H54 (cell line): ENCODE measurements around the gene NSD2.

Source experiments
- DNase-seq: peaks from one replicate; pipeline ENCODE4 v3.0.0; 2011; ENCODE audit warnings: low spot score, mixed read lengths; ENCODE audit not compliant: insufficient read length
- FAIRE-seq: peaks from 3 replicates; lab custom pipeline; 2011; peaks lifted over from hg19 to GRCh38; lab: Jason Lieb, UNC
- POLR2A ChIP-seq: IDR thresholded peaks from 2 replicates; pipeline ENCODE4 v1.6.1; 2011; ENCODE audit warnings: low read depth, mild to moderate bottlenecking, low read length

NSD2 gene

DNA sequence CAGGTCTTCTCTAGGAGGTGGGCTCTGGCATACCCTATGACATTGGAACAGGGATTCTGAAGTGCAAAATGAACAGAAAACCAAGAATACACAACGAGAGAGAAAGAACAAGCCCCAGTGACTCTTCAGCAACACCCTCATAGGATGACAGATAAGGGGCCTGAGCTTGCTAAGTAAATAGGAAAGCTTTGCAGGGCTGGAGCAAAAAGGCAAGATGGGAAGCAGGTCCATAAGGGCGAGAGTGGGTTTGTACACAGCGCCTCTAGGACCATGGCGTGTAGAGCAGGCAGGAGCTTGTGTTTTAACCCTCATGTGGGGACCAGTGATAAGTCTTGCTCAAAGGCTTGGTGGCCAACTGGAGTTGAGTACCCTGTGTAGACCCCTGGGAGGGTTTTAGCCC lies 91.8 kb downstream of the NSD2 start:
- DNase-seq (no peak), FAIRE-seq (no peak)
- TF ChIP-seq POLR2A = no peak

DNA sequence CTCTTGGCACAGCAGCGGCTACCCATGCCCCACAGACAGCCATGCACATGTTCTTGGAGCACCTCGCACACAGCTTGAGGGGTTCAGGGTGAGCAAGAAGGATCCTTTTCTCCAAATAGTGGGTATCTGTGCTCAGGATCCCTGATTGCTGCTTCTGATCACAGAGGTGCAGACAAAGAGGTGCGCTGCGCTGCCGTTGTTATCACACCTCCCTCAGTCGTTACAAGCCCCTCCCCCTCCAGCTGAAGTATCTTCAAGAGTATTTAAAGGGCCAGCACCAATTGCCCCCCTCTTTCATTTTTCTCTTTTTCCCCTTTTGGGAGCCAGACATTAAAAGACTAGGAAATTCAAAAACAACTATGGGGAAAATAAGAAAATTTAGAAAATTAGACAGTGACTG lies 93.2 kb downstream of the NSD2 start:
- FAIRE-seq (no peak), DNase-seq (no peak)
- no peak for TF ChIP-seq POLR2A

DNA sequence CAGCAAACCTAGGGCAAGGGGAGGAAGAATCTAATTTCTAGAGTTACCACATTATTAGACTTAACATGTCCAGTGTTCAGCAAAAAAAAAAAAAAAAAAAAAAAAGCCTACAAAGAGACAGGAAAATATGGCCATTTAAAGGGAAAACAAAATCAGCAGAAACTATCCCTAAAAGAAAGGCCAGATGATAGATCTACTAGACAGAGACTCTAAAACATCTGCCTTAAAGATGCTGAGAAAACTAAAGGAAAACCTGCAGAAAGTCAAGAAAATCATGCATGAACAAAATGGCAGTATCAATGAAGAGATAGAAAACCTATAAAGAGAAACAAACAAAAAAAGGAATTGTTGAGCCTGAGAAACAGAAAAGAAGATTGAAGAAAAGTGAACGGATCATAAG lies 93.8 kb downstream of the NSD2 start:
- TF ChIP-seq POLR2A = no peak
- DNase-seq = no peak
- no peak for FAIRE-seq

- DNase-seq = no peak
Observed at GRCh38 chr4:1967512-1968149, 96.4 kb downstream of the NSD2 start.

GRCh38 chr4:1968686-1969295 lies 97.6 kb downstream of the NSD2 start:
- DNase-seq (no peak), FAIRE-seq (no peak)
- TF ChIP-seq POLR2A = no peak

More at GRCh38 chr4:1967512-1968149, 96.4 kb downstream of the NSD2 start:
- no peak for TF ChIP-seq POLR2A
- no peak for FAIRE-seq

GRCh38 chr4:1969928-1970723 lies 98.9 kb downstream of the NSD2 start:
- DNase-seq (no peak), FAIRE-seq (no peak)
- no peak for TF ChIP-seq POLR2A

- no peak for TF ChIP-seq POLR2A
- DNase-seq (no peak), FAIRE-seq (no peak)
Observed at GRCh38 chr4:1970926-1971325, 99.7 kb downstream of the NSD2 start.

- no peak for TF ChIP-seq POLR2A
- FAIRE-seq = no peak
Observed at GRCh38 chr4:1971456-1972200, 100.4 kb downstream of the NSD2 start.

GRCh38 chr4:1972414-1972813 lies 101.2 kb downstream of the NSD2 start:
- DNase-seq (no peak), FAIRE-seq (no peak)
- TF ChIP-seq POLR2A = no peak

More at GRCh38 chr4:1971456-1972200, 100.4 kb downstream of the NSD2 start:
- no peak for DNase-seq

DNA sequence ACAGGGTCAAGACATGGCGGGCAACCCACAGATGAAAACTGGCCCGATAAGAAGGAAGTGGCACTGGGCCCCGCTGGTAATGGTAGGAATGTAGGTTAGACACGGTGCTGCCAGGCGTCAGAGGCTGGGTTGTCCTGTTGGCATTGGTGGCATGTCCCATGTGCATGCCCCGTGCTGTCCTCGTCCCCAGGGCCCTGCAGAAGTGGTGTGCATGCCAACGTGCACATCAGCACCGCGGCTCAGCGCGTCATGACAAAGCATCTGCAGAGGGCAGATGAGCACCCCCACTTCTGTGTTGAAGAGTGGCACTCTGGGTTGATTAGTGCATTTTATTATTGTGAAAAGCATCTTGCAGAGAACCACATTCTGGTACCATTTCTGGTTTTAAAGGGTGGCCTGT lies 102.0 kb downstream of the NSD2 start:
- FAIRE-seq = no peak
- no peak for DNase-seq
- no peak for TF ChIP-seq POLR2A

DNA sequence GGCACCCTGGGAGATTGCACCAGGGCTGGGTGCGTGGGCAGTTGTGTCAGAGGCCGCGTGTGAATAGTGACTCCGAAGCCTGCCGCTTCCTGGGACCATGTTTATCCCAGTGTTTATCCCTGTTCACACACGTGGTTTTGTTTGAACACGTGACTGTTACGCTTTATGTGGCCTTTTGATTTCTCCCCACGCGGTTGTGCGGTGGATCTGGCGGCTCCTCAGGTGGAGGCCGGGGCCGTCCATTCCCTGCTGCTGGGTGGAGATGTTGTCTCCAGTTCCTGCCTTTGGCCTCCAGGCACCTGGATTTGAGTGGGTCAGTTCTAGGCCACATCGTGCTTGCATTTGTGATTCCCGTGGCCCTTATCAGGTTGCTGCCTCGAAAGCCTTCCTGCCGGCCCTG lies 102.5 kb downstream of the NSD2 start:
- FAIRE-seq (no peak), DNase-seq (no peak)
- no peak for TF ChIP-seq POLR2A

GRCh38 chr4:1974840-1975239 lies 103.6 kb downstream of the NSD2 start:
- FAIRE-seq (no peak), DNase-seq (no peak)
- TF ChIP-seq POLR2A = no peak

DNA sequence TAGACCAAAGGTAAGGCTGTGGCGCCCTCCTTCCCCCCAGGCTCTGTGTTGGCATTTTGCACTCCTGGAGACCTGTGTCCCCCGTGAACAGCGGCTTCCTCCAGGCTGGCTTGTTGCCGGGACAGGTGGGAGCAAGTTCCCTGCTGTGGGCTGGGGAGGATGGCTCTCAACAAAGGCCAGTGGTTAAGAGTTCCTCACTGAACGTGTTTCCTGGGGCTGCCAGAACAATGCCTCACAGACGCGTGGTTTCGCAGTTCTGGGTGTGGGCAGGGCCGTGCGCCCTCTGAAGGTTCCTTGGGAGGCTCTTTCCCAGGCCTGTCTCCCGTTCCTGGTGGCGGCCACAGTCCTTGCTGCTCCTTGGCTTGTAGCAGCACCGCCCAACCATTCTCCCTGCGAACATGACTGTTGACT lies 104.2 kb downstream of the NSD2 start:
- no peak for FAIRE-seq
- DNase-seq = no peak
- TF ChIP-seq POLR2A = no peak

DNA sequence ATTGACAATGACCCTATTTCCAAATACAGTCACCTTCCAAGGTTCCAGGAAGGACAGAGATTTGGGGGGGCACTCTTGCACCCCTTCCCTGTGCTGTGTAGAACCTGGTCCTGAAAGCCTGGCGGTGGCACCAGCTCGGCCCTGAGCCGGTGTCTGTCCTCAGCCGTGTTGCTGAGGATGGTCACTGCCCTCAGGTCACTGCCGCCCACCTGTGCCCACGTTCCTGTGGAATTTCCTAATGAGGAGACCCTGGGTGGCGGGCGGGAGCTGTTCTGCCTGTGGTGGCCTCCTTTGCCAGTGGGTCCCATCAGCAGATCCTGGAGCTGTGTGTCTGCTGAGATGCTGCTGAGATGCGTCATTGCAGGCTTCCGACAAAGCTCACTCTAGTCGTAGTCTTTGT lies 104.7 kb downstream of the NSD2 start:
- no peak for TF ChIP-seq POLR2A
- FAIRE-seq = no peak

More for the DNA sequence above, 104.7 kb downstream of the NSD2 start:
- DNase-seq = no peak
